SH-SY5Y (cell line): ENCODE results near the gene DYTN.

ENCODE experiments used
- GATA2 ChIP-seq: IDR thresholded peaks from 2 replicates; pipeline ENCODE4 v1.6.1; 2011; ENCODE audit warnings: mild to moderate bottlenecking, low read depth, low read length
- GATA3 ChIP-seq: IDR thresholded peaks from 2 replicates; pipeline ENCODE4 v1.6.1; 2011; ENCODE audit warnings: low read depth, mild to moderate bottlenecking, low read length, moderate library complexity

DNA sequence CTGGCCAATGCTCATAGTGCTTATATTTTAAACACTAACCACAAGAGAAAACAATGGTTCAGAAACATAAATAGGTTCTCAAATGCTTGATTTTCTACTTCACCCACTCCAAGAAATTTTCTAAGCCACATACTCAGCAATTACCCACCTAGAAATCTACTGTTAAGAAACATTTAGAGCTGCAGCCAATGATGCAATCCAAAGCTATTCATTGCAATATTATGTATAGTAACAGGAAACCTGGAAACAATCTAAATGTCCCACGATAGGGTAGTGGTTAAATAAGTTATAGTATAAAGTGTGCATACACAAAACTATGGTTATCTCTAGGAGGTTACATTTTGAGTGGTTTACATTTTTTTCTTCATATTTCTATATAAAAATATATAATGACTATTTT lies 70.2 kb downstream of the DYTN start:
- TF ChIP-seq GATA2: no peak
- no peak for TF ChIP-seq GATA3
